ENCODE results near the gene SPOP. TPM values are rescaled to one million over a fixed set of nuclear protein-coding genes. Genes with fewer than 3 reads are reported as not detected.
"Not testable (repeated sequence)": the region's sequence is repeated elsewhere in the genome, so short reads cannot be mapped to it uniquely, and the experiment has no call there.

Gene SPOP
- total and polyA plus RNA-seq, 11 donors, result 28.5 to 96.1 (median 60.4) TPM

- Histone ChIP-seq H3K36me3 (no peaks in the 10 kb centered on the region), H3K4me1 (peaks cover 4 to 60% (median 30%) of the 10 kb centered on the region in 12 donors), H3K27ac (peak overlapping the region in 1 of 12 donors; percentile 54), H3K9me3 (no peaks in the 10 kb centered on the region), H3K27me3 (peaks cover 0 to 14% (median 0%) of the 10 kb centered on the region in 9 donors), H3K4me3 (no peak overlapping the region)
- intact Hi-C loops (cut with DNase I), result loop anchor here (2.0 to 10.0 kb wide), 10 partner anchors 46 to 514 kb away; partner anchors contain the start of gene KAT7 (in 2 of the 10)
- no peak for TF ChIP-seq POLR2A (IDR thresholded peaks at IDR 0.05)
- TF ChIP-seq, protein P1, sequence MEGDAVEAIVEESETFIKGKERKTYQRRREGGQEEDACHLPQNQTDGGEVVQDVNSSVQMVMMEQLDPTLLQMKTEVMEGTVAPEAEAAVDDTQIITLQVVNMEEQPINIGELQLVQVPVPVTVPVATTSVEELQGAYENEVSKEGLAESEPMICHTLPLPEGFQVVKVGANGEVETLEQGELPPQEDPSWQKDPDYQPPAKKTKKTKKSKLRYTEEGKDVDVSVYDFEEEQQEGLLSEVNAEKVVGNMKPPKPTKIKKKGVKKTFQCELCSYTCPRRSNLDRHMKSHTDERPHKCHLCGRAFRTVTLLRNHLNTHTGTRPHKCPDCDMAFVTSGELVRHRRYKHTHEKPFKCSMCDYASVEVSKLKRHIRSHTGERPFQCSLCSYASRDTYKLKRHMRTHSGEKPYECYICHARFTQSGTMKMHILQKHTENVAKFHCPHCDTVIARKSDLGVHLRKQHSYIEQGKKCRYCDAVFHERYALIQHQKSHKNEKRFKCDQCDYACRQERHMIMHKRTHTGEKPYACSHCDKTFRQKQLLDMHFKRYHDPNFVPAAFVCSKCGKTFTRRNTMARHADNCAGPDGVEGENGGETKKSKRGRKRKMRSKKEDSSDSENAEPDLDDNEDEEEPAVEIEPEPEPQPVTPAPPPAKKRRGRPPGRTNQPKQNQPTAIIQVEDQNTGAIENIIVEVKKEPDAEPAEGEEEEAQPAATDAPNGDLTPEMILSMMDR (IDR thresholded peaks at IDR 0.05), result no peak
- WGBS, 4 donors, result 64 to 73% (median 68%) methylated on average over 6 of the region's 6 CpGs
- DNase-seq (peak in 1 of 5 donors; percentile 9), ATAC-seq (no peak)
These were observed 106.6 kb downstream of the SPOP start for GRCh38 chr17:49571283-49571682.

DNA sequence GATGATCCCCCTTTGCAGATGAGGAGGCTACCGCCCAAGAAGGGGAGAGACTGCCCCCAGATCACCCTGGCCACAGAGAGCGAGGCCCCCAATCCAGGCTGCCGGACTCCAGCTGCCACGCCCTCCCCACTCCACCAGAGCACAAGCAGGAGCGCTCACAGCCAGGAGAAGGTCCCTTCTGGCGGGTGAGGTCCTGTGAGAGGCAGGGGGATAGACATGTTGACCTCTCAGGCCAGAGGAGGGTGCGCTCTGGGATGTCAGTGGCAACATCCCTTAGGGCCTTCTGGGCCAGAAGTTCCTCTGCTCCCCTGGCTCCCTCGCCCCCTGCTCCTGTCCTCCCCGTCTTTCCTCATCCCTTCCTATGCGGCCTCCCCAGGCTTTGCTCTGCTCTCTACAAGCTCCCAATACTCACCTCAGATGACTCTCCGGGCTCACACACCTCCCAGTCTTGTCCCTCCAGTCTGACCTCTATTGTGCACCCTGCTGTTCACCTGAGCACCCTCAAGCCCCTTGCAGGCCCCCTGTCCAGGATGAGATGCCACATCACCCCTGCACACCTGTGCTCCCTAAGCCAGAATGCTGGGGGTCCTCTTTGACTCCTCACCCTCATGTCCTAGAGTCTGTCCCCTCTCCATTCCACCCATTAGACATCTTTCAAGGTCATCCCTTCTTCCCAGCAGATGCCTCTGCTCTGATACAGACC is 107.2 kb downstream of the SPOP start:
- TF ChIP-seq, protein P1 (IDR thresholded peaks at IDR 0.05), result no peak
- no peak for TF ChIP-seq POLR2A (IDR thresholded peaks at IDR 0.05)
- DNase-seq (no peak), ATAC-seq (no peak)
- whole genome bisulfite sequencing, 4 donors, result 54 to 67% (median 62%) methylated on average over 9 to 11 of the region's 11 CpGs
- H3K27ac ChIP-seq, result peak overlapping the region in 4 of 12 donors; percentile 49 to 85 (median 68)
- intact Hi-C loops (cut with DNase I), result loop anchor here (1.0 to 10.0 kb wide), 11 partner anchors 47 to 514 kb away; partner anchors contain the start of gene KAT7 (in 2 of the 10)
- no peaks in the 10 kb centered on the region for H3K36me3 ChIP-seq
- no peak overlapping the region for H3K4me3 ChIP-seq
- peaks cover 4 to 59% (median 33%) of the 10 kb centered on the region in 12 donors for H3K4me1 ChIP-seq
- no peaks in the 10 kb centered on the region for H3K9me3 ChIP-seq
- peaks cover 0 to 8% (median 0%) of the 10 kb centered on the region in 9 donors for H3K27me3 ChIP-seq

DNA sequence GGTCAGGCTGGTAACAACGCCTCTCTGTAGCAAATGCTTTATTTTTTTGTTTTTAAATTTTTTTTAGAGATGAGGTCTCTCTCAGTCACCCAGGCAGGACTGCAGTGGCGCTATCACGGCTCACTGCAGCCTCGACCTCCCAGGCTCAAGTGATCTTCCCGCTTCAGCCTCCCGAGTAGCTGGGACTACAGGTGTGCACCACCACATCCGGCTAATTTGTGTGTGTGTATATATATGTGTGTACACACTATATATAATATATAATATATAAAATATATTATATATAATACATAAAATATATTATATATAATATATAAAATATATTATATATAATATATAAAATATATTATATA is 109.2 kb downstream of the SPOP start:
- intact Hi-C loops (cut with DNase I), result loop anchor here in 9 of 10 donors (1.0 to 10.0 kb wide), 10 partner anchors 127 to 429 kb away; partner anchors contain the start of genes DLX3 (in 6 of the 9) and KAT7 (in 2 of the 9)
- 81 to 86% (median 83%) methylated on average over 7 of the region's 7 CpGs for WGBS, 4 donors
- Histone ChIP-seq H3K4me1 (peaks cover 0 to 42% (median 27%) of the 10 kb centered on the region in 12 donors), H3K27ac (peak overlapping the region in 10 of 12 donors; percentile 67 to 92 (median 82)), H3K4me3 (peak overlapping the region in 3 of 12 donors; percentile 40 to 57 (median 55))
- peak in 1 of 5 donors; percentile 37 for DNase-seq
- ATAC-seq, H3K36me3 ChIP-seq, H3K9me3 ChIP-seq, H3K27me3 ChIP-seq: not testable (repeated sequence)

- intact Hi-C loops (cut with DNase I), result loop anchor here in 9 of 10 donors (1.0 to 10.0 kb wide), 12 partner anchors 127 to 429 kb away; partner anchors contain the start of genes DLX3 (in 6 of the 9) and KAT7 (in 2 of the 9)
- peak overlapping the region in 11 of 12 donors; percentile 8 to 60 (median 47) for H3K4me3 ChIP-seq
These were observed 109.8 kb downstream of the SPOP start for GRCh38 chr17:49567871-49568694.

More at GRCh38 chr17:49567871-49568694, 109.8 kb downstream of the SPOP start:
- Histone ChIP-seq H3K9me3 (no peaks in the 10 kb centered on the region), H3K27ac (peak overlapping the region; percentile 59 to 92 (median 78)), H3K27me3 (no peaks in the 10 kb centered on the region), H3K36me3 (no peaks in the 10 kb centered on the region), H3K4me1 (peaks cover 0 to 42% (median 26%) of the 10 kb centered on the region in 12 donors)
- 13 to 32% (median 19%) methylated on average over 20 to 42 of the region's 42 CpGs for WGBS, 4 donors
- DNase-seq (peak; percentile 87 to 94 (median 92)), ATAC-seq (peak; percentile 68 to 84 (median 76))
- no peak for TF ChIP-seq POLR2A (IDR thresholded peaks at IDR 0.05)
- TF ChIP-seq, protein P1 (IDR thresholded peaks at IDR 0.05), result peak; percentile 87 to 98 (median 96)
